Activated CD4-positive, alpha-beta T cell treated with anti-CD3 and anti-CD28 coated beads, Interleukin-2, amount 50 U/mL, for 24 hours (primary cell): ENCODE data around the gene SLC18A2.
"Not testable (repeated sequence)": the region's sequence is repeated elsewhere in the genome, so short reads cannot be mapped to it uniquely, and the experiment has no call there.

ENCODE experiments used
- DNase-seq, 2 donors: peaks; one replicate each; pipeline ENCODE4 v3.0.0-alpha.2; 2020; ENCODE audit warnings: low read depth in 1 of 2, low spot score in 1 of 2

Gene SLC18A2

GRCh38 chr10:117262291-117262902, 21.5 kb downstream of the SLC18A2 start:
- no peak for DNase-seq

GRCh38 chr10:117262903-117263293, 22.0 kb downstream of the SLC18A2 start:
- DNase-seq: no peak

GRCh38 chr10:117264782-117265181, 23.9 kb downstream of the SLC18A2 start:
- DNase-seq: no peak

- no peak for DNase-seq
Measured at GRCh38 chr10:117266400-117266799, 25.5 kb downstream of the SLC18A2 start.

- DNase-seq: no peak
Measured at GRCh38 chr10:117266812-117267211, 25.9 kb downstream of the SLC18A2 start.

- no peak for DNase-seq
Measured at GRCh38 chr10:117268258-117268657, 27.3 kb downstream of the SLC18A2 start.

- no peak for DNase-seq
Measured at GRCh38 chr10:117268907-117269306, 28.0 kb downstream of the SLC18A2 start.

- DNase-seq: no peak
Measured at GRCh38 chr10:117271427-117271826, 30.5 kb downstream of the SLC18A2 start.

GRCh38 chr10:117272195-117273076, 31.5 kb downstream of the SLC18A2 start:
- DNase-seq: no peak

GRCh38 chr10:117273980-117274379, 33.1 kb downstream of the SLC18A2 start:
- no peak for DNase-seq

GRCh38 chr10:117274509-117274908, 33.6 kb downstream of the SLC18A2 start:
- no peak for DNase-seq

- DNase-seq: no peak
Measured at GRCh38 chr10:117275121-117275520, 34.2 kb downstream of the SLC18A2 start.

- DNase-seq: no peak
Measured at GRCh38 chr10:117277675-117278074, 36.8 kb downstream of the SLC18A2 start.

- DNase-seq: no peak
Measured at GRCh38 chr10:117284716-117285494, 44.0 kb downstream of the SLC18A2 start.

- DNase-seq: not testable (repeated sequence)
Measured at GRCh38 chr10:117290872-117291271, 50.0 kb downstream of the SLC18A2 start.

GRCh38 chr10:117294039-117294645, 53.2 kb downstream of the SLC18A2 start:
- no peak for DNase-seq

- DNase-seq: no peak
Measured at GRCh38 chr10:117294735-117295134, 53.8 kb downstream of the SLC18A2 start.

GRCh38 chr10:117298219-117298618, 57.3 kb downstream of the SLC18A2 start:
- no peak for DNase-seq

- no peak for DNase-seq
Measured at GRCh38 chr10:117299435-117299834, 58.5 kb downstream of the SLC18A2 start.

GRCh38 chr10:117300671-117301070, 59.8 kb downstream of the SLC18A2 start:
- no peak for DNase-seq

- not testable (repeated sequence) for DNase-seq
Measured at GRCh38 chr10:117303451-117303850, 62.5 kb downstream of the SLC18A2 start.
